Measurements from ENCODE around the gene LHX8. TPM values are rescaled to one million over a fixed set of nuclear protein-coding genes. Genes with fewer than 3 reads are reported as not detected.
A peak's percentile ranks its signal among the peaks of the same experiment; 100 is the strongest.
"Not testable (repeated sequence)": the region's sequence is repeated elsewhere in the genome, so short reads cannot be mapped to it uniquely, and the experiment has no call there.

The LHX8 gene
- total RNA-seq, 1 donor from 2014 or later: not detected

GRCh38 chr1:75170011-75170410 lies 35.8 kb downstream of the LHX8 start:
- H3K27ac ChIP-seq (ENCODE audit: low read depth, low read length): no peak overlapping the region
- peaks cover 0 to 3% (median 0%) of the 10 kb centered on the region in 3 donors for H3K4me1 ChIP-seq (ENCODE audit: control insufficient read depth in 3 of 3, insufficient read depth in 3 of 3, low read length in 3 of 3)
- H3K9me3 ChIP-seq (ENCODE audit: control insufficient read depth in 3 of 3, low read length in 3 of 3): no peaks in the 10 kb centered on the region
- H3K9ac ChIP-seq (ENCODE audit: low read depth in 1 of 3, low read length in 3 of 3): no peak overlapping the region
- no peaks in the 10 kb centered on the region for H3K36me3 ChIP-seq (ENCODE audit: control insufficient read depth in 3 of 3, insufficient read depth in 3 of 3, low read length in 3 of 3)
- no peaks in the 10 kb centered on the region for H3K27me3 ChIP-seq (ENCODE audit: control insufficient read depth in 3 of 3, insufficient read depth in 3 of 3, low read length in 3 of 3)
- H3K4me3 ChIP-seq (ENCODE audit: low read length in 3 of 3): no peak overlapping the region

- no peaks in the 10 kb centered on the region for H3K27me3 ChIP-seq (ENCODE audit: control insufficient read depth in 3 of 3, insufficient read depth in 3 of 3, low read length in 3 of 3)
- no peak overlapping the region for H3K27ac ChIP-seq (ENCODE audit: low read depth, low read length)
- H3K36me3 ChIP-seq (ENCODE audit: control insufficient read depth in 3 of 3, insufficient read depth in 3 of 3, low read length in 3 of 3): no peaks in the 10 kb centered on the region
- no peak overlapping the region for H3K9ac ChIP-seq (ENCODE audit: low read depth in 1 of 3, low read length in 3 of 3)
- H3K4me3 ChIP-seq (ENCODE audit: low read length in 3 of 3): no peak overlapping the region
- peaks cover 0 to 3% (median 0%) of the 10 kb centered on the region in 3 donors for H3K4me1 ChIP-seq (ENCODE audit: control insufficient read depth in 3 of 3, insufficient read depth in 3 of 3, low read length in 3 of 3)
- H3K9me3 ChIP-seq (ENCODE audit: control insufficient read depth in 3 of 3, low read length in 3 of 3): no peaks in the 10 kb centered on the region
These were observed 36.8 kb downstream of the LHX8 start for GRCh38 chr1:75170981-75171380.

- H3K4me3 ChIP-seq (ENCODE audit: low read length in 3 of 3): no peak overlapping the region
- H3K9ac ChIP-seq (ENCODE audit: low read depth in 1 of 3, low read length in 3 of 3): no peak overlapping the region
- no peaks in the 10 kb centered on the region for H3K36me3 ChIP-seq (ENCODE audit: control insufficient read depth in 3 of 3, insufficient read depth in 3 of 3, low read length in 3 of 3)
- H3K27me3 ChIP-seq (ENCODE audit: control insufficient read depth in 3 of 3, insufficient read depth in 3 of 3, low read length in 3 of 3): no peaks in the 10 kb centered on the region
- H3K9me3 ChIP-seq (ENCODE audit: control insufficient read depth in 3 of 3, low read length in 3 of 3): no peaks in the 10 kb centered on the region
- H3K4me1 ChIP-seq (ENCODE audit: control insufficient read depth in 3 of 3, insufficient read depth in 3 of 3, low read length in 3 of 3): peaks cover 0 to under 1% (median 0%) of the 10 kb centered on the region in 3 donors
- H3K27ac ChIP-seq (ENCODE audit: low read depth, low read length): peak overlapping the region; percentile 36
These were observed 37.7 kb downstream of the LHX8 start for GRCh38 chr1:75171876-75172275.

- Histone ChIP-seq H3K27ac (ENCODE audit: low read depth, low read length) (no peak overlapping the region), H3K36me3 (ENCODE audit: control insufficient read depth in 3 of 3, insufficient read depth in 3 of 3, low read length in 3 of 3) (no peaks in the 10 kb centered on the region), H3K27me3 (ENCODE audit: control insufficient read depth in 3 of 3, insufficient read depth in 3 of 3, low read length in 3 of 3) (no peaks in the 10 kb centered on the region), H3K4me3 (ENCODE audit: low read length in 3 of 3) (no peak overlapping the region), H3K9me3 (ENCODE audit: control insufficient read depth in 3 of 3, low read length in 3 of 3) (peaks cover 0 to 2% (median 0%) of the 10 kb centered on the region in 3 donors), H3K9ac (ENCODE audit: low read depth in 1 of 3, low read length in 3 of 3) (no peak overlapping the region), H3K4me1 (ENCODE audit: control insufficient read depth in 3 of 3, insufficient read depth in 3 of 3, low read length in 3 of 3) (no peaks in the 10 kb centered on the region)
These were observed 38.4 kb downstream of the LHX8 start for GRCh38 chr1:75172556-75172955.

GRCh38 chr1:75174031-75174760 lies 40.0 kb downstream of the LHX8 start:
- Histone ChIP-seq H3K9ac (ENCODE audit: low read depth in 1 of 3, low read length in 3 of 3) (no peak overlapping the region), H3K4me3 (ENCODE audit: low read length in 3 of 3) (no peak overlapping the region), H3K36me3 (ENCODE audit: control insufficient read depth in 3 of 3, insufficient read depth in 3 of 3, low read length in 3 of 3) (no peaks in the 10 kb centered on the region), H3K9me3 (ENCODE audit: control insufficient read depth in 3 of 3, low read length in 3 of 3) (peaks cover 0 to 2% (median 0%) of the 10 kb centered on the region in 3 donors), H3K27me3 (ENCODE audit: control insufficient read depth in 3 of 3, insufficient read depth in 3 of 3, low read length in 3 of 3) (no peaks in the 10 kb centered on the region), H3K4me1 (ENCODE audit: control insufficient read depth in 3 of 3, insufficient read depth in 3 of 3, low read length in 3 of 3) (no peaks in the 10 kb centered on the region), H3K27ac (ENCODE audit: low read depth, low read length) (no peak overlapping the region)

- not testable (repeated sequence) for H3K9ac ChIP-seq (ENCODE audit: low read depth in 1 of 3, low read length in 3 of 3)
These were observed 47.2 kb downstream of the LHX8 start for GRCh38 chr1:75181214-75181955.

GRCh38 chr1:75188892-75189291 lies 54.7 kb downstream of the LHX8 start:
- Histone ChIP-seq H3K9me3 (ENCODE audit: control insufficient read depth in 3 of 3, low read length in 3 of 3) (no peaks in the 10 kb centered on the region), H3K27me3 (ENCODE audit: control insufficient read depth in 3 of 3, insufficient read depth in 3 of 3, low read length in 3 of 3) (peaks cover 2 to 6% (median 4%) of the 10 kb centered on the region in 3 donors), H3K9ac (ENCODE audit: low read depth in 1 of 3, low read length in 3 of 3) (no peak overlapping the region), H3K36me3 (ENCODE audit: control insufficient read depth in 3 of 3, insufficient read depth in 3 of 3, low read length in 3 of 3) (no peaks in the 10 kb centered on the region), H3K4me1 (ENCODE audit: control insufficient read depth in 3 of 3, insufficient read depth in 3 of 3, low read length in 3 of 3) (no peaks in the 10 kb centered on the region), H3K27ac (ENCODE audit: low read depth, low read length) (no peak overlapping the region), H3K4me3 (ENCODE audit: low read length in 3 of 3) (no peak overlapping the region)

More at GRCh38 chr1:75181214-75181955, 47.2 kb downstream of the LHX8 start:
- not testable (repeated sequence) for H3K36me3 ChIP-seq (ENCODE audit: control insufficient read depth in 3 of 3, insufficient read depth in 3 of 3, low read length in 3 of 3); H3K4me1 ChIP-seq (ENCODE audit: control insufficient read depth in 3 of 3, insufficient read depth in 3 of 3, low read length in 3 of 3); H3K9me3 ChIP-seq (ENCODE audit: control insufficient read depth in 3 of 3, low read length in 3 of 3); H3K4me3 ChIP-seq (ENCODE audit: low read length in 3 of 3); H3K27ac ChIP-seq (ENCODE audit: low read depth, low read length); H3K27me3 ChIP-seq (ENCODE audit: control insufficient read depth in 3 of 3, insufficient read depth in 3 of 3, low read length in 3 of 3)

- Histone ChIP-seq H3K4me1 (ENCODE audit: control insufficient read depth in 3 of 3, insufficient read depth in 3 of 3, low read length in 3 of 3) (no peaks in the 10 kb centered on the region), H3K9me3 (ENCODE audit: control insufficient read depth in 3 of 3, low read length in 3 of 3) (no peaks in the 10 kb centered on the region), H3K9ac (ENCODE audit: low read depth in 1 of 3, low read length in 3 of 3) (no peak overlapping the region), H3K4me3 (ENCODE audit: low read length in 3 of 3) (no peak overlapping the region), H3K27me3 (ENCODE audit: control insufficient read depth in 3 of 3, insufficient read depth in 3 of 3, low read length in 3 of 3) (peaks cover 0 to 7% (median 0%) of the 10 kb centered on the region in 3 donors), H3K36me3 (ENCODE audit: control insufficient read depth in 3 of 3, insufficient read depth in 3 of 3, low read length in 3 of 3) (no peaks in the 10 kb centered on the region), H3K27ac (ENCODE audit: low read depth, low read length) (no peak overlapping the region)
These were observed 64.0 kb downstream of the LHX8 start for GRCh38 chr1:75198163-75198562.

- Histone ChIP-seq H3K9me3 (ENCODE audit: control insufficient read depth in 3 of 3, low read length in 3 of 3) (no peaks in the 10 kb centered on the region), H3K4me3 (ENCODE audit: low read length in 3 of 3) (no peak overlapping the region), H3K9ac (ENCODE audit: low read depth in 1 of 3, low read length in 3 of 3) (no peak overlapping the region), H3K36me3 (ENCODE audit: control insufficient read depth in 3 of 3, insufficient read depth in 3 of 3, low read length in 3 of 3) (no peaks in the 10 kb centered on the region), H3K27me3 (ENCODE audit: control insufficient read depth in 3 of 3, insufficient read depth in 3 of 3, low read length in 3 of 3) (peaks cover 0 to 3% (median 0%) of the 10 kb centered on the region in 3 donors), H3K4me1 (ENCODE audit: control insufficient read depth in 3 of 3, insufficient read depth in 3 of 3, low read length in 3 of 3) (no peaks in the 10 kb centered on the region), H3K27ac (ENCODE audit: low read depth, low read length) (no peak overlapping the region)
These were observed 64.6 kb downstream of the LHX8 start for GRCh38 chr1:75198761-75199160.

GRCh38 chr1:75202751-75203150 lies 68.6 kb downstream of the LHX8 start:
- no peak overlapping the region for H3K9ac ChIP-seq (ENCODE audit: low read depth in 1 of 3, low read length in 3 of 3)
- no peaks in the 10 kb centered on the region for H3K27me3 ChIP-seq (ENCODE audit: control insufficient read depth in 3 of 3, insufficient read depth in 3 of 3, low read length in 3 of 3)
- no peak overlapping the region for H3K27ac ChIP-seq (ENCODE audit: low read depth, low read length)
- no peaks in the 10 kb centered on the region for H3K4me1 ChIP-seq (ENCODE audit: control insufficient read depth in 3 of 3, insufficient read depth in 3 of 3, low read length in 3 of 3)
- H3K9me3 ChIP-seq (ENCODE audit: control insufficient read depth in 3 of 3, low read length in 3 of 3): no peaks in the 10 kb centered on the region
- no peaks in the 10 kb centered on the region for H3K36me3 ChIP-seq (ENCODE audit: control insufficient read depth in 3 of 3, insufficient read depth in 3 of 3, low read length in 3 of 3)
- no peak overlapping the region for H3K4me3 ChIP-seq (ENCODE audit: low read length in 3 of 3)
